SK-N-SH (cell line): Measurements from ENCODE around the gene TCP1. TPM values are rescaled to one million over a fixed set of nuclear protein-coding genes. Genes with fewer than 3 reads are reported as not detected.

ENCODE experiments used
- CTCF ChIA-PET: fragments of 300-600, 350-600 bp; formaldehyde crosslinking; extraction: SDS; loops from one replicate; lab custom pipeline; 2021; lab: Yijun Ruan, JAX
- POLR2A ChIA-PET: fragments of 350-600 bp; sonication (Branson Sonifier 250); formaldehyde crosslinking; extraction: SDS; loops from one replicate; lab custom pipeline; 2020; ENCODE audit warnings: antibody characterized with exemption, inconsistent platforms; lab: Yijun Ruan, JAX
- DNase-seq: peaks from one replicate; pipeline ENCODE4 v3.0.0; 2012
- H2AFZ ChIP-seq: fragments of 200-600 bp; sonication (generic); 2 replicates; pipeline ENCODE4 v1.8.1; 2016; ENCODE audit warnings: antibody characterized with exemption, mild to moderate bottlenecking, low read depth
- H3F3A ChIP-seq: fragments of 200-600 bp; sonication (generic); replicated peaks from 2 replicates; pipeline ENCODE3; 2016; ENCODE audit warnings: antibody characterized with exemption, mild to moderate bottlenecking; ENCODE audit not compliant: insufficient read depth
- H3K27ac ChIP-seq, 2 experiments: fragments of 200-500 bp in 1 of 2; fragments of 200-600 bp in 1 of 2; sonication (Bioruptor generic) in 1 of 2; sonication (generic), shearing (Covaris generic) in 1 of 2; 2 replicates each; pipeline versions ENCODE4 v1.5.1 to v1.6.1; 2014 to 2016; ENCODE audit warnings: low read depth in 2 of 2, inconsistent platforms in 1 of 2, low read length in 1 of 2, mild to moderate bottlenecking in 1 of 2, mixed read lengths in 1 of 2
- H3K27me3 ChIP-seq: fragments of 200-600 bp; sonication (generic), shearing (Covaris generic); 2 replicates; pipeline ENCODE4 v1.6.1; 2016; ENCODE audit warnings: mixed run types; ENCODE audit not compliant: insufficient read depth
- H3K36me3 ChIP-seq, 2 experiments: fragments of 200-500 bp in 1 of 2; fragments of 200-600 bp in 1 of 2; sonication (Bioruptor generic) in 1 of 2; sonication (generic) in 1 of 2; replicated peaks in 1 of 2; 2 replicates each; pipeline versions ENCODE3 to v1.5.1; 2014 to 2016; ENCODE audit warnings: low read length in 1 of 2, mild to moderate bottlenecking in 1 of 2; ENCODE audit not compliant: insufficient read depth in 2 of 2, control insufficient read depth in 1 of 2
- H3K4me1 ChIP-seq, 2 experiments: fragments of 200-500 bp in 1 of 2; fragments of 200-600 bp in 1 of 2; sonication (Bioruptor generic) in 1 of 2; sonication (generic), shearing (Covaris generic) in 1 of 2; 2 replicates each; pipeline versions ENCODE4 v1.5.1 to v1.6.1; 2014 to 2016; ENCODE audit warnings: low read depth in 1 of 2, low read length in 1 of 2, mixed run types in 1 of 2; ENCODE audit not compliant: insufficient read depth in 2 of 2, control insufficient read depth in 1 of 2
- H3K4me2 ChIP-seq: fragments of 200-600 bp; sonication (generic), shearing (Covaris generic); 2 replicates; pipeline ENCODE4 v1.6.1; 2017; ENCODE audit warnings: mixed run types
- H3K4me3 ChIP-seq, 2 experiments: fragments of 200-500 bp in 1 of 2; fragments of 200-600 bp in 1 of 2; sonication (Bioruptor generic) in 1 of 2; sonication (generic), shearing (Covaris generic) in 1 of 2; 2 replicates each; pipeline versions ENCODE4 v1.5.1 to v1.8.1; 2014 to 2016; ENCODE audit warnings: low read depth in 2 of 2, inconsistent platforms in 1 of 2, low read length in 1 of 2, mild to moderate bottlenecking in 1 of 2, mixed read lengths in 1 of 2, moderate library complexity in 1 of 2
- H3K79me2 ChIP-seq: fragments of 200-600 bp; sonication (generic); 2 replicates; pipeline ENCODE4 v1.8.1; 2017; ENCODE audit warnings: mild to moderate bottlenecking; ENCODE audit not compliant: insufficient read depth
- H3K9ac ChIP-seq: fragments of 200-600 bp; sonication (generic); 2 replicates; pipeline ENCODE4 v1.6.1; 2017; ENCODE audit warnings: mixed run types
- H3K9me2 ChIP-seq: fragments of 200-600 bp; sonication (generic); 2 replicates; pipeline ENCODE4 v1.6.1; 2017; ENCODE audit warnings: mixed run types
- H3K9me3 ChIP-seq: fragments of 200-600 bp; sonication (generic); 2 replicates; pipeline ENCODE4 v1.6.1; 2017; ENCODE audit warnings: mixed run types, mild to moderate bottlenecking, moderate library complexity
- H4K20me1 ChIP-seq: fragments of 200-600 bp; sonication (generic); 2 replicates; pipeline ENCODE4 v1.6.1; 2017; ENCODE audit warnings: mild to moderate bottlenecking, mixed run types; ENCODE audit not compliant: insufficient read depth
- CHD2 ChIP-seq: fragments of 150-350 bp; IDR thresholded peaks from 2 replicates; pipeline ENCODE4 v1.6.1; 2018; ENCODE audit warnings: low read length; ENCODE audit not compliant: partially characterized antibody
- CTCF ChIP-seq: fragments of 200-600 bp; sonication (generic); IDR thresholded peaks from 2 replicates; pipeline ENCODE4 v1.6.1; 2017; ENCODE audit warnings: antibody characterized with exemption, mild to moderate bottlenecking, moderate library complexity
- ELF1 ChIP-seq: IDR thresholded peaks from 2 replicates; pipeline ENCODE4 v1.4.0; 2012
- EZH2phosphoT487 ChIP-seq: fragments of 200-600 bp; sonication (generic); IDR thresholded peaks from 2 replicates; pipeline ENCODE4 v1.6.1; 2017; ENCODE audit warnings: low read depth, mixed run types, mild to moderate bottlenecking, antibody characterized with exemption, moderate library complexity, borderline replicate concordance
- FOSL2 ChIP-seq: IDR thresholded peaks from 2 replicates; pipeline ENCODE4 v1.4.0; 2012; ENCODE audit warnings: low read depth, mild to moderate bottlenecking, moderate library complexity, borderline replicate concordance
- FOXJ3 ChIP-seq: sonication (generic); formaldehyde crosslinking; IDR thresholded peaks from 2 replicates; pipeline ENCODE4 v1.5.1; 2020; ENCODE audit warnings: mild to moderate bottlenecking, missing genetic modification reagents
- FOXM1 ChIP-seq: IDR thresholded peaks from 2 replicates; pipeline ENCODE4 v1.4.0; 2012; ENCODE audit warnings: low read depth, mild to moderate bottlenecking
- GATA2 ChIP-seq: sonication (generic); formaldehyde crosslinking; IDR thresholded peaks from 2 replicates; pipeline ENCODE4 v1.5.0; 2020; ENCODE audit warnings: mild to moderate bottlenecking, missing genetic modification reagents
- JUND ChIP-seq: IDR thresholded peaks from 2 replicates; pipeline ENCODE4 v1.4.0; 2012
- MEF2A ChIP-seq: IDR thresholded peaks from 2 replicates; pipeline ENCODE4 v1.4.0; 2012; ENCODE audit warnings: low read depth, borderline replicate concordance
- RCOR1 ChIP-seq: fragments of 150-350 bp; IDR thresholded peaks from 2 replicates; pipeline ENCODE4 v1.6.1; 2017; ENCODE audit warnings: antibody characterized with exemption, low read length
- RFX5 ChIP-seq: IDR thresholded peaks from 2 replicates; pipeline ENCODE4 v1.6.1; 2012; ENCODE audit warnings: mild to moderate bottlenecking, improper control_type of control experiment, low read length
- RXRA ChIP-seq: IDR thresholded peaks from 2 replicates; pipeline ENCODE4 v1.4.0; 2012; ENCODE audit warnings: low read depth, mild to moderate bottlenecking, borderline replicate concordance
- TAF1 ChIP-seq: IDR thresholded peaks from 2 replicates; pipeline ENCODE4 v1.6.1; 2012; ENCODE audit warnings: low read depth, mild to moderate bottlenecking, low read length, moderate library complexity, borderline replicate concordance
- TCF12 ChIP-seq: IDR thresholded peaks from 2 replicates; pipeline ENCODE4 v1.4.0; 2012
- TEAD4 ChIP-seq: IDR thresholded peaks from 2 replicates; pipeline ENCODE4 v1.4.0; 2012; ENCODE audit warnings: mild to moderate bottlenecking, borderline replicate concordance; ENCODE audit not compliant: insufficient read depth
- YY1 ChIP-seq: IDR thresholded peaks from 2 replicates; pipeline ENCODE4 v1.4.0; 2012; ENCODE audit warnings: low read depth, mild to moderate bottlenecking
- WGBS: methylation state at CpG from one replicate; pipeline ENCODE4 v1.1.6; 2017; ENCODE audit warnings: low lambda C conversion rate; 5-methylcytosine and 5-hydroxymethylcytosine counted together
- polyA plus RNA-seq, 3 experiments: library from polyadenylated mRNA; depleted of rRNA; stranded (reverse); fragments of >200 nt; gene quantifications; 2 replicates each; pipeline ENCODE4 v1.2.3, GENCODE V29; 2012
- TF ChIP-seq, protein P1 (sequence below): IDR thresholded peaks from 2 replicates; pipeline ENCODE4; 2012
- TF ChIP-seq, protein P2 (sequence below): fragments of 150-350 bp; IDR thresholded peaks from 2 replicates; pipeline ENCODE4 v1.6.1; 2017; ENCODE audit warnings: antibody characterized with exemption, low read length, low read depth, borderline replicate concordance
- TF ChIP-seq, protein P3 (sequence below): IDR thresholded peaks from 2 replicates; pipeline ENCODE4 v1.4.0; 2012; ENCODE audit warnings: low read depth, borderline replicate concordance
- TF ChIP-seq, protein P4 (sequence below): fragments of 150-350 bp; IDR thresholded peaks from 2 replicates; pipeline ENCODE4 v1.6.1; 2016; ENCODE audit warnings: mild to moderate bottlenecking, low read depth, low read length

The TCP1 gene
- polyA plus RNA-seq, 1 of the 3 experiments (the other 2 are of a cell fraction) = 154 TPM

DNA sequence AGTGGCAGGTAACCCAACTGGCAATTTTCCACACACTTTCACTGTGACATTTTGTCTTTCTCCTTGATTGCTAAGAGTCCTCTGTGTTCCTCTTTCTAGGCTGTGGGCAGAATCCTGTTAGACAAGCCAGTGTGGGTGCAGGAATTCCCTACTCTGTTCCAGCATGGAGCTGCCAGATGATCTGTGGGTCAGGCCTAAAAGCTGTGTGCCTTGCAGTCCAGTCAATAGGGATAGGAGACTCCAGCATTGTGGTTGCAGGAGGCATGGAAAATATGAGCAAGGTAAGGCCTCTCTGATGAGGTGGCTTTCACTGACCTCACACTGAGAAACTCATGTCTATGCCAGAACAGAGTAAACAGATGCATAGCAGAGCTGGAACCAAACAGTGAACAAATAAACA lies 22.5 kb downstream of the TCP1 start:
- H3K4me2 ChIP-seq = no peak overlapping the region
- no peaks in the 10 kb centered on the region for H4K20me1 ChIP-seq
- no peak overlapping the region for H3K4me3 ChIP-seq
- H3K9me3 ChIP-seq = no peaks in the 10 kb centered on the region
- no peaks in the 10 kb centered on the region for H3F3A ChIP-seq
- no peak for DNase-seq
- H3K4me1 ChIP-seq = peaks cover 6 to 7% of the 10 kb centered on the region in 2 experiments; a peak in 2 of 4 replicates
- H3K9ac ChIP-seq = no peak overlapping the region
- H3K36me3 ChIP-seq = peaks cover 49 to 70% of the 10 kb centered on the region in 2 experiments
- H3K27me3 ChIP-seq = no peaks in the 10 kb centered on the region
- ChIA-PET POLR2A (no interaction called here), CTCF (no interaction called here)
- no peak overlapping the region for H3K27ac ChIP-seq
- peaks cover 12% of the 10 kb centered on the region for H3K79me2 ChIP-seq
- no peak overlapping the region for H2AFZ ChIP-seq
- no peaks in the 10 kb centered on the region for H3K9me2 ChIP-seq
- TF ChIP-seq, protein P1, sequence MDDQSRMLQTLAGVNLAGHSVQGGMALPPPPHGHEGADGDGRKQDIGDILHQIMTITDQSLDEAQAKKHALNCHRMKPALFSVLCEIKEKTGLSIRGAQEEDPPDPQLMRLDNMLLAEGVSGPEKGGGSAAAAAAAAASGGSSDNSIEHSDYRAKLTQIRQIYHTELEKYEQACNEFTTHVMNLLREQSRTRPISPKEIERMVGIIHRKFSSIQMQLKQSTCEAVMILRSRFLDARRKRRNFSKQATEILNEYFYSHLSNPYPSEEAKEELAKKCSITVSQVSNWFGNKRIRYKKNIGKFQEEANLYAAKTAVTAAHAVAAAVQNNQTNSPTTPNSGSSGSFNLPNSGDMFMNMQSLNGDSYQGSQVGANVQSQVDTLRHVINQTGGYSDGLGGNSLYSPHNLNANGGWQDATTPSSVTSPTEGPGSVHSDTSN = no peak
- TF ChIP-seq MEF2A (no peak), FOSL2 (no peak), GATA2 (CRISPR knock-in tag) (no peak), ELF1 (no peak), TEAD4 (no peak), CHD2 (no peak), RXRA (no peak), RCOR1 (no peak)

DNA sequence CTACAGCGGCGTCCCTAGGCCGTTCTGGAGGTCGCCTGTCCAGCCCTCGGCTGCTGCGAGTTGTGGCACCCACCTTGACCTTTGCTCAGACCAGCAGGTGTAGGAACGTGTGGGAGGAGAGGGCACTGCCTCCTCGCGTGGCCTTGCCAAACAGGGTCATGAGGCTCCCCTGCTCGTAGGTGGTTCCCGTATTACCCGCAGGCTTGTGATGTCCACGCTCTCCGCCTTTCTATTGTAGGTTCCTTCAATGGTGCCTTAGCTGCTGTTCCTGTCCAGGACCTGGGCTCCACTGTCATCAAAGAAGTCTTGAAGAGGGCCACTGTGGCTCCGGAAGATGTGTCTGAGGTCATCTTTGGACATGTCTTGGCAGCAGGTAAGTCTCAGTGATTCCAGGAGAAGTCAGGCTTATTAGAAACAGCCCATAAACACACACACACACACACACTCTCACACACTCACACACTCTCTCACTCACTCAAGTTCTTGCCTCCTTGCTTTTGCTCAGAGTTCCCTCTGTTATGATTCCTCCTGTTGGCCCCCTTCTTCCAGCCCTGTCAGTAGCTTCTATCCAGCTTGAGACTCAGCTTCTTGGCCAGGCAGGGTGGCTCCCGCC lies 26.6 kb downstream of the TCP1 start:
- ChIA-PET CTCF (interaction anchor here (0.7 kb wide), 1 partner anchor 28 kb away, joined by 3 read pairs; the partner anchor contains the start of gene MRPL18), POLR2A (no interaction called here)
- DNase-seq = no peak
- H3K36me3 ChIP-seq = peaks cover 35 to 47% of the 10 kb centered on the region in 2 experiments
- no peaks in the 10 kb centered on the region for H4K20me1 ChIP-seq
- WGBS = 13% methylated on average over 12 of the region's 16 CpGs
- H3K27me3 ChIP-seq = no peaks in the 10 kb centered on the region
- peaks cover 13 to 20% of the 10 kb centered on the region in 2 experiments for H3K4me1 ChIP-seq
- H3F3A ChIP-seq = peaks cover 30% of the 10 kb centered on the region
- H3K9ac ChIP-seq = peak overlapping the region; percentile 87; the same call in 1 of the 2 replicates
- H2AFZ ChIP-seq = peak overlapping the region; percentile 75; the same call in 1 of the 2 replicates
- peak overlapping the region; percentile 54 to 94; a peak in 2 of 4 replicates for H3K27ac ChIP-seq
- H3K79me2 ChIP-seq = peaks cover 18% of the 10 kb centered on the region
- no peaks in the 10 kb centered on the region for H3K9me3 ChIP-seq
- H3K4me2 ChIP-seq = peak overlapping the region; percentile 99
- H3K9me2 ChIP-seq = no peaks in the 10 kb centered on the region
- H3K4me3 ChIP-seq = peak overlapping the region; percentile 75 to 85
- TF ChIP-seq, protein P2, sequence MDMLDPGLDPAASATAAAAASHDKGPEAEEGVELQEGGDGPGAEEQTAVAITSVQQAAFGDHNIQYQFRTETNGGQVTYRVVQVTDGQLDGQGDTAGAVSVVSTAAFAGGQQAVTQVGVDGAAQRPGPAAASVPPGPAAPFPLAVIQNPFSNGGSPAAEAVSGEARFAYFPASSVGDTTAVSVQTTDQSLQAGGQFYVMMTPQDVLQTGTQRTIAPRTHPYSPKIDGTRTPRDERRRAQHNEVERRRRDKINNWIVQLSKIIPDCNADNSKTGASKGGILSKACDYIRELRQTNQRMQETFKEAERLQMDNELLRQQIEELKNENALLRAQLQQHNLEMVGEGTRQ = no peak
- no peak for TF ChIP-seq RXRA
- no peak for TF ChIP-seq FOXM1
- no peak for TF ChIP-seq JUND
- no peak for TF ChIP-seq MEF2A
- TF ChIP-seq EZH2phosphoT487 = no peak
- TF ChIP-seq, protein P1 = no peak
- TF ChIP-seq RFX5 = no peak
- TF ChIP-seq, protein P3, sequence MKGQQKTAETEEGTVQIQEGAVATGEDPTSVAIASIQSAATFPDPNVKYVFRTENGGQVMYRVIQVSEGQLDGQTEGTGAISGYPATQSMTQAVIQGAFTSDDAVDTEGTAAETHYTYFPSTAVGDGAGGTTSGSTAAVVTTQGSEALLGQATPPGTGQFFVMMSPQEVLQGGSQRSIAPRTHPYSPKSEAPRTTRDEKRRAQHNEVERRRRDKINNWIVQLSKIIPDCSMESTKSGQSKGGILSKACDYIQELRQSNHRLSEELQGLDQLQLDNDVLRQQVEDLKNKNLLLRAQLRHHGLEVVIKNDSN = no peak
- no peak for TF ChIP-seq TCF12
- TF ChIP-seq, protein P4, sequence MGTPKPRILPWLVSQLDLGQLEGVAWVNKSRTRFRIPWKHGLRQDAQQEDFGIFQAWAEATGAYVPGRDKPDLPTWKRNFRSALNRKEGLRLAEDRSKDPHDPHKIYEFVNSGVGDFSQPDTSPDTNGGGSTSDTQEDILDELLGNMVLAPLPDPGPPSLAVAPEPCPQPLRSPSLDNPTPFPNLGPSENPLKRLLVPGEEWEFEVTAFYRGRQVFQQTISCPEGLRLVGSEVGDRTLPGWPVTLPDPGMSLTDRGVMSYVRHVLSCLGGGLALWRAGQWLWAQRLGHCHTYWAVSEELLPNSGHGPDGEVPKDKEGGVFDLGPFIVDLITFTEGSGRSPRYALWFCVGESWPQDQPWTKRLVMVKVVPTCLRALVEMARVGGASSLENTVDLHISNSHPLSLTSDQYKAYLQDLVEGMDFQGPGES = no peak
- no peak for TF ChIP-seq FOXJ3
- TF ChIP-seq CTCF = no peak
- TF ChIP-seq YY1 = no peak
- TF ChIP-seq RCOR1 = no peak
- no peak for TF ChIP-seq TAF1
